GM18907 (cell line): ENCODE measurements around the gene SMAD7.

Experiments
- ATAC-seq: cut with Tn5 transposase; IDR thresholded peaks from one replicate; pipeline ENCODE4 v1.9.1; 2021; ENCODE audit warnings: mild to moderate bottlenecking, moderate library complexity; ENCODE audit not compliant: unreplicated experiment

Gene SMAD7

DNA sequence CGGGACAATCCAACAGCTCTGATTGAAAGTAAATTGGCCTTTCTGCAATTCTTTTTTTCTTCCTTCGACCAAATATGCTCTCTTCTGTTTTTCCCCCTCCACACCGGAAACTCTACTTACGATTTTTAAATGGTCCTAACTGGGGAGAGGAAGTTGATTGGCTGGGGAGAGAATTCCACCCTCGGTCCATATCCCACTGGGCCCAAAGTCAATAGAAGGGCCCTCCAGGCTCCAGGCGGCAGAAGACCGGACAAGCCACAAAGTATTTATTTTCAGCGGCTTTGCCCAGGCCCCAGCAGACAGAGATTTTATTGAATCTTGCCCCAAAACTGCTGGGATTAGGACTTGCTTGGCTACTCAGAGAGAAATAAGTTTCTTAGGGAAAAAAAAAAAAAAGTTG lies 37.1 kb upstream of the SMAD7 start:
- ATAC-seq: no peak

DNA sequence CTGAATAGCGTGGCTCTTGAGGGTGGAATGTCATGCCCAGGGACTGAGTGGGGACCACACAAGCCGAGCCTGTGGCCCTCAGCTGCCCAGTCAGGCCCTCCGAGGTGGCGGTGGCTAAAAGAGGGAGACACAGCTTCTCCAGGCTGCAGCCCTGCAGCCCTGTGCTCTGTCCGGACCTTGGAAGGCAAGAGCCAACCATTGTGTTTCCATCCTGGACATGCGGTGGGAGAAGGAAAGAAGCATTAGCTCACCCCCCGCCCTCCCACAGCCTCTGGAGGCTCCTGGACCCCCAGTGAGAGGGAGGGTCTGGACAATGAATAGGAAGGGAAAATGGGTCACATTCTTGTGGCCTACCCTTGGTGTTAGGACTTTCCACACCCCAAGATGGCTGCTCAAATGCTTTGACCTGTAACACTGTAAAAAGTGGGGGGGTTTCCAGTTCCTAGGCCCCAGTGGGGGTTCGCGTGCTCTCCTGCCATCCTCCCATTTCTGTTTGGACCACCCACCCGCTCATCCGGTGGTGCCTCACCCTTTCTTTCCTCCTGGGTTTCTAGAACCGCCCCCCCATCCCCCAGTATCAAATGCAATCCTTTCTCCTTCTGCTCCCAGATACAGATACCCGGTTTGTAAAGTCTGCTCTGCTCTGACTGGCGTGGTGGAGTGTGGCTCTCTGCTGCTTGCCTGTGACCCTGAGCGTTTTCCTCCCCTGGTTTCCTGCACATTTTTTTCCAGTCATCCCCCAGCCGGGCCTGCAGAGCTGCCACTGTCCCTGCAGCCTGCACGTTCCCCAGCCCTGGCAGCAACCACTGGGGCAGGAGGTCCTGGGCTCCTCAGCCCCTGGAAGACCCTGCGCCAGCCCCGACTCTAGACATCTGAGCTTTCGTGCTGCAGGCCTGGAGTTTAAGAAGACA lies 36.3 kb upstream of the SMAD7 start:
- ATAC-seq: no peak

DNA sequence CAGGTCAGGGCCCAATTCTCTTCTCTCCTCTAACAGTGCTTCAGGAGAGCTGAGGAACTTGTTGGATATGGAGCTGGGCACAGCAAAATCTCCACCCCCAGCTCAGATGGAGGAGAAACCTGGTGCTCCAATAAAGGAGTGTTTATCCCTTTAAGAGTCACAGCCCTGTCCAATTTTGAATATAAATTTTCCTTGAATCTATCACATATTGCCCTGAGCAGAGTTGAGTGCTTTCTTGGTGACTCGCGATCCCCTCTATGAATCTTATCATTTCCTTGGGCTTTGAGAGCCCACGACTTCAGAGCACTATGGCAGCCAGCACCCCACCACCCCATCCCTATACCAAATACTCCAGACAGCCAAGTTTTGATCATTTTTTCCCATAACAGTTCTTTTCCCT lies 34.4 kb upstream of the SMAD7 start:
- no peak for ATAC-seq

DNA sequence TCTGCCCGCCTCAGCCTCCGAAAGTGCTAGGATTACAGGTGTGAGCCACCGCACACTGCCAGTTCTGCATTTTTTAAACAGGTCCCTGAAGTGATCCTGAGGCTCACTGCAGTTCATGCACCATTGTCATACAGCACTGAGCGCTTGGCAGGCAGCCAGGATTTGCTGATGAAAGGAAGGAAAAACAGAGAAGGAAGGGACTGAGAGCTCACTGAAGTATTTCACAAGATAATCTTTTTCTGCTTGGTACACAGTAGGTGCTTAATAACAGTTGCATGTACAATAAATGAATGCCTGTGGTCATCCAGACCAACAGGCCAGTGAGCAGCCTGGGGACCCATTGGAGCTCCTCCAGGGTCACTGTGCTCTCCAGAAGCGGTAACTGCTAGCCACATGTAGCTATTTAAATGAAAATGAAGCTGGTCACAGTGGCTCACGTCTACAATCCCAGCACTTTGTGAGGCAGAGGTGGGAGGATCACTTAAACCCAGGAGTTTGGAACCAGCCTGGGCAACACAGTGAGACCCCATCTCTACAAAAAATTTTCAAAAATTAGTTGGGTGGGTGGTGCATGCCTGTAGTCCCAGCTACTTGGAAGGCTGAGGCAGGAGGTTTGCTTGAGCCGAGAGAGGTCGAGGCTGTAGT lies 33.1 kb upstream of the SMAD7 start:
- no peak for ATAC-seq

DNA sequence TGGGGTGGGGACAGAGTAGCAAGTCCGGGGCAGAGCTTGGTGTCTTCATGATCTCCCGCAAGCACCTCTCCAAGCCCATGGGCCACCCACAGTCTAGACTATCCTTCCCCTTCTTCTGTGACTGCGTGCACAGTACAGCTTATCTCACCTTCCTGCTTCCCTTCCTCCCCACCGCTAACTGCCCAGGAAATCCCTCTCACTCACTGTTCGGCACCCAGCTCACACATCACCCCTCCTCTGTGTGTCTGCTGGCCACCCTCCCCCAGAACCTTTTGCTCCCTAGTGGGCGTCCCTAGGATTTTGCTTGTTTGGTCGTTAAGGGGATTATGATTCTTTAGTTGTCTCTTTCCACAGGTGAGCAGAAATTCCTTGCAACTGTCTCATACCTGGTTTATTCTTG lies 31.5 kb upstream of the SMAD7 start:
- ATAC-seq: no peak

DNA sequence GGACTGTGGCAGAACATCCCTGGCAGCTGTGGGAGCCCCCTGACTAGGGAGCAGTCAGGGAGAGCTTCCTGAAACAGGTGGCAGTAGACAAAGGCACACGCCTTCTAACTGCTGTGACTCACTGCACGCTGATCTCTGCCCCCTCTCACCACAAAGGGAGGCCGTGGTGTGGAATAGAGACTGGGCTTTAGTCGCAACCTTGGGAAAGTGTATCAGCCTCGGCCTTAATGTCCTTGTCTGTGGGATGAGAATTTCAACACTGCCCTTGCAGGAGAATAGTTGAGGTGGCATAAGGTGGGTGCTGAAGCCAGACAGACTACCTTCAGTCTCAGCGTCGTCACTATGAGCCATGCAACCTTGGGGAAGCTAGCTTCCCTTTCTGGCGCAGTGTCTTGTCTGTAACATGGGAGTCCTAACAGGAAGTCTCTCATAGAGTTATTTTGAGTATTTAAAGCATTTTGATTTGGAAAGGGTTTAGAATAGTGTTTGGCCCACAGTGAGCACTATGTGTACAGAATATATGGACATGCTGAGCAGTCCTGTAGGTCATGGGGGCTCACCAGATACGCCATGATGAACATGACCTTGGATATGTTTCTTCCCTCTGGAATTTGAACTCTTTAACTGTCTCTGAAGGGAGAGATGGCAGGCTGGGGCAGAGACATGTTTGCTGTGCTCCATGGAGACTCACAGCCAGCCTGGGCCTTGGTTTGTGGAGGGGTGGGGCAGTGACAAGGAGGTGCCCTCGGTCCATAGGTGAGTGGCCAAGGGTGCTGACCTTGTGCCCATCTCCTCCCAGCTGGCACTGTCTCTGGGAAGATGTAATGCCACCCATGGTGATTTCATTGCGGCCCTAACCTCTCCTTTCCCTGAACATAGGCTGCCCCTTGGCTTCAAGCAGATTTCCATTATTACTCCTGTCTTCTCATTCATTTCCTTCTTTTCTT lies 29.5 kb upstream of the SMAD7 start:
- no peak for ATAC-seq

DNA sequence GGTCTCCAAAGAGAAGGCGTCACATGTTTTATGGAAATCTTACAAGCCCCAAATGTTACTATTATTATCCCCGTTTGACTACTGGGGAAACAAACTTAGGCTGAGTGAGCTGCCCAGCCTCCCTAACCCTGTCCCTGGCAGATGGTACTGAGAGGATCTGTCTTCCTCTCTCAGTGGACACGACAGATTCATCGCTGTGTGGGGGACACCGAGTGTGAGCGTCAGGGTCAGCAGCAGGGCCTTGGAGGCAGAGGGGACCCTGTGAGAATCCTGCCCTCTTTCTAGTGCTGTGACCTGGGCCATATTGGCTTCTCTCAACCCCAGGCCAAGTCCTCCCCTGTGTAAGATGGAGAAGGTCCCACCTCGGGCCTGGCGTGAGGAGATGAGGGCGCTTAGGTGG lies 27.1 kb upstream of the SMAD7 start:
- no peak for ATAC-seq

DNA sequence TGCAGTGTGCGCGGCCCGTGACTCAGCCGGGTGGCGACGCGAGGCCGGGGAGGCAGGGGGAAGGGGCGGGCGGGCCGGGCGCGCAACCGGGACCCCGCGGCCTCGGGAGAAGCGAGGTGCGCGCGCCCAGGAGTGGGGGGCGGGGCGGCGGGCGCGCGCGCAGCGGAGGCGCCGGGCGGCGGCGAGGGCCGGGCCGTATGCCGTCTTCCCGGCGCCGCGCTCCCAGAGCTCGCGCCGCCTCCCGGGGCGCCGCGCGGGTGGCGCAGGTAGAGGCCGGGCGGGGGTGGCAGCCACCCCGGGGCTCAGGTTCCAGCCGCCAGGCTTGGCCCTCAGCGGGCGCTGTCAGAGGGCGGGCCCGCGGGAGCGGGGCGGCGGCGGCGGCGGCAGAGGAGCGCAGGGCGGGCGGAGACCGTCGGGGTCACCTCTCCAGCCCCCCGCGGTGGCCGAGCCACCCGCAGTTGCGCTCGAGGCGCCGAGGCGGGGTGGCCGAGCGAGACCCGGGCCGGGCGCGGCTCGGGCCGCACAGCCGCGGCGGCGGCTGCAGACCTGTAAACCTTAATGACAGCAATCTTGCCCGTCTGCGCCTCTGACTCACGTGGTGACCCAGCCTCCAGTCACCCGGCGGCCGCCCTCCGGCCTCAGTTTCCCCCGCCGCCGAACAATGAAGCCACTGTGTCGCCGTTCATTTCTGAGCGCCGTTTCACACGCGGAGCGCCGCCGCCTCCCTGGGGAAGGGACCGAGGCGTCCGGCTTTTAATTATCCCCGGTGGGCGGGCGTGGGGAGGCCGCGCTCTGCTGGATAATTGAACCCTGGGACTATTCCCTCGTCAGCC lies 25.3 kb upstream of the SMAD7 start:
- ATAC-seq: peak; percentile 68

DNA sequence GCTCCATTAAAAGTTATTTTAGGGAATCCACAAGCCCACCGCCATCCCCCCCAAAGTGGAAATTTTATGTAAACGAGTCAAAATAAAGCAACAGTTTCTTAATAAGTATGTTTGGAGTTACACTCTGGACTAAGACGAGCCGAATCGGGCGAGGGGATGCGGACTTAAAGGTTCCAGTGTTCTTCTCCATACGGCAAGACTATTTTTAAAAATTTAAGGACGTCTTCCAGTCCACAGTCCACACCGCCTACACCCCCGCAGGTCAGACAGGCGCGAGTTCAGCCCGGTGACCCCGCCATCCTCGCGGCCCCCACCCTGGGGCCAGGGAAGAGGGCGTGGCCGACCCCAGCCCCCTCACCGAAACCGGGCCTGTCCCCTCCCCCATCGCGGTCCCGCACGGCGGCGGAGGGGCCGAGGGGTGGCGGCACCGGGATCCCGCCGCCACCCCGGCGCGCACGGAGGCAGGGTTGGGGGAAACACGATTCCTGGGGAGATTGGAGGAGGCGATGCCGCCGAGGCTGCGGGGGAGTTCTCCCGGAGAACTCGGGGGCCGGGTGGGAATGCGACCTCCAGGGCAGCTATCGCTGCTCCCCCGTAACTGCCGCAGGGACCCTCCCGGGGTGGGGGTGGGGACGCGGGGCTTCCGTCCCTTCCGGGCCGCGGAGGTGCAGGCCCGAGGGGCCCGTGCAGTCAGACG lies 24.5 kb upstream of the SMAD7 start:
- no peak for ATAC-seq

DNA sequence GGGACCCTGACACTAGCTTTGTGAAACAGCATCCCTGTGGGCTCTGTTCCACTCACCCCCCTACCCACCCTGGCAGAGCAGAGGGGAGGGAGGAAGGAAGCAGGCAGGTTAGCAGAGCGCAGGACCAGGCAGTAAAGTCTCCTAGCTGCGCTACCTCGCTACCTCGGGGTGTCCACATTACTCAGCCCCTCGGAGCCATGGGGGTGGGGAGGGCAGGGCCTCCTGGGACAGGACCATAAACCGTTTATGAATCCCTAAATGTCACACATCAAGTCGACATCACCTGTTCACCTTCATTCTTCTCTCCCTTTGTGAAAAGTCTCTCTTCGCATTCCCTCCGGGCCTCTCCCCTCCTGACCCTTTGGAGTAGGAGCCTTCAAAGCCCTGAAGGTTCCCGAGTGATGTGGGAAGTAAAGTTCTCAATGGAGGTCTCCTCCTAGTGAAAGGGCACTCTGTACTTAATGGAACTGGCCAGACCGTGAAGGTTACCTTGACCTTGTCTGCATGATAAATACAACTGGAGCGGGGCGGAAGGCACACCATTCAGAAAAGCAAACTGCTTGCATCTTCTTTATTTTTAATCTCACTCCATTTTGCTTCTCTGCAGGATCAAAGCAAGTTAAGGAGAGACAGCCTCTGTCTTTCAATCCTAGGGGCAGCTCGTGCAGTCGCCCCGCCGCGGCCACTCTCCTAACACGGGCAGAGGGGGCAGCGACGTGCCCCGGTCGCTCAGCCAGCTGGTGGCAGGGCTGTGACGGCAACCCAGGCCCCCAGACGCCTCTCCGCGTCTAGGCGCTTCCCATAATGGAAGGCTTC lies 23.7 kb upstream of the SMAD7 start:
- ATAC-seq: no peak

DNA sequence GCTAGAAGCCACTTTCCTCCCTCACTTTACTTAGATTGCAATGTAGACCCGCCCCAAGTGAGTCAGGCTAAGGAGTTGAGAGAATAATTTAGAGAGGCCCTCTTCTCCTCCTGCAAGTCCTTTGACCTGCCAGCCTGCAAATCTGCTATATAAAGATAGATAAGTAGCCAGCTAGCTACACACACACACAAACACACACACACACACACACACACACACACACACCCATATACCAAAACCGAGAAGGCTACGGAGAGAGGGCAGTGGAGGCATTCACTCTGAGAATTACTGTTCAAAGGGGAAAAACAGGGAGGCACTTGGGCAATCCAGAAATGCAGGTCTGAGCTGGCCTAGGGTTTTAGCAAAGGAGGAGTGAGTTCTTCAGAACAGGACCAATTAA lies 23.0 kb upstream of the SMAD7 start:
- no peak for ATAC-seq

DNA sequence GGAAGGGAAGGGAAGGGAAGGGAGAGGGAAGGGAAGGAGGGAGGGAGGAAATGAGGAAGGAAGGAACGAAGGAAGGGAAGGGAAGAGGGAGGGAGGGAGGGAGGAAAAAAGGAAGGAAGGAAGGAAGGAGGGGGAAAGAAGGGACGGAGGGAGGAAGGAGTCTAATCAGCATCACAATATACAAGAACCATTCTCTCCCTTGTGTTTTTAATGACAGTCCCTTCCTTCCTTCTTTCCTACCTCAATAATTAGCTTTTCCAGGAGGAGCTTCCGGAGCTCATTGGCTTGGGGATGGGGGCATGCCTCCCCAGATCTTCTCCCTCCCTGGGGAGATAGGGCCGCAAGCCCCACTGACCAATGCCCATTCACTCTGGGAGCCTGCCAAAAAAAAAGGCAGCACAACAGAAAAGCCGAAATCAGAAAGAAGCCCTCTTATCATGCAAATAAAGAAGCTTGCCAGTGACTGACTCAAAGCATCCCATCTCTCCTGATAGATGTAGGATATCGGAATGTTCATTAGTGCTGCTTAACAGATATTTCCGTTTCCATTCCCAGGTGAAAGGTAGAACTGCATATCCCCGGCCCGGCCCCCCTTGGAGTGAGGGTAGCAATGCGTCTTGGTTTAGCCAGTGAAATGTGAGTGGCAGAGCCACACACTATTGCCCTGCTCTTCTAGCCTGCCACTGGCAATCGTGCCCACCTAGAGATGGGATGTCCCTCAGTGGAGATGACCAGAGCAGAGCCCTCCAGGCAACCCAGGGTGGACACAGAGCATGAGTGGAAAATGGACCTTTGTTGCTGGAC lies 17.8 kb upstream of the SMAD7 start:
- no peak for ATAC-seq

DNA sequence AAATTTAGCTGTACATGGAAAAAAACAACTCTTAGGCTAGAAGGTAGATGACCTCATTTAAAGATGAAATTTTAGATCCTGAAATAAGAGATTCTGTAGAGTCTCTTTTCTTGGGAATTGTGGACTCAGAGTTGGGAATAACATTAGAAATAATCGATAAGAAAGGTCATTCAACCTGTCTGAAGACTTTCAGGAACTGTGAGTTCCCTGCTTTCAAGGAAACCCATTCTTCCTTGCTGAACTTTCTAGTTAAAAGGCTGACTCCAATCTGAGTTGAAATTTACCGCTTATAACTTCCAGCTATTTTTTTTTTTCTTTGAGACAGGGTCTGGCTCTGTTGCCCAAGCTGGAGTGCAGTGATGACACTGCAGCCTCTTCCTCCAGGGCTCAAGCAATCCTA lies 16.8 kb upstream of the SMAD7 start:
- no peak for ATAC-seq

DNA sequence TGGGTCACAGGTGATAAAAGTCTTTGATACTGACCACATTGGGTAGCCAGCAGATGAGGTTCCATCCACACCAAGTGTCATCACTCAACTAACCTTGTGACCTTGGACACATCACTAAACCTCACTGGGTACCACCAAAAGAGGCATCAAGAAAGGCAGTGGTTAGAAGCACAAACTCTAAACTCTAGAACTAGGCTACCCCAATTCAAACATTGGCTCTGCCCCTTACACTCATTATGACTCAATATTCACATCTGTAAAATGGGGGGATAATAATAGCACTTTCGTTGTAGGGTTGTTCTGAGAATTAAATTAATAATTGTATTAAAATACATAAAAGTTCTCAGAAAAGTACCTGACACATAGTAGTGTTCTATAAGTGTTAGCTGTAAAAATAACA lies 15.8 kb upstream of the SMAD7 start:
- ATAC-seq: no peak

DNA sequence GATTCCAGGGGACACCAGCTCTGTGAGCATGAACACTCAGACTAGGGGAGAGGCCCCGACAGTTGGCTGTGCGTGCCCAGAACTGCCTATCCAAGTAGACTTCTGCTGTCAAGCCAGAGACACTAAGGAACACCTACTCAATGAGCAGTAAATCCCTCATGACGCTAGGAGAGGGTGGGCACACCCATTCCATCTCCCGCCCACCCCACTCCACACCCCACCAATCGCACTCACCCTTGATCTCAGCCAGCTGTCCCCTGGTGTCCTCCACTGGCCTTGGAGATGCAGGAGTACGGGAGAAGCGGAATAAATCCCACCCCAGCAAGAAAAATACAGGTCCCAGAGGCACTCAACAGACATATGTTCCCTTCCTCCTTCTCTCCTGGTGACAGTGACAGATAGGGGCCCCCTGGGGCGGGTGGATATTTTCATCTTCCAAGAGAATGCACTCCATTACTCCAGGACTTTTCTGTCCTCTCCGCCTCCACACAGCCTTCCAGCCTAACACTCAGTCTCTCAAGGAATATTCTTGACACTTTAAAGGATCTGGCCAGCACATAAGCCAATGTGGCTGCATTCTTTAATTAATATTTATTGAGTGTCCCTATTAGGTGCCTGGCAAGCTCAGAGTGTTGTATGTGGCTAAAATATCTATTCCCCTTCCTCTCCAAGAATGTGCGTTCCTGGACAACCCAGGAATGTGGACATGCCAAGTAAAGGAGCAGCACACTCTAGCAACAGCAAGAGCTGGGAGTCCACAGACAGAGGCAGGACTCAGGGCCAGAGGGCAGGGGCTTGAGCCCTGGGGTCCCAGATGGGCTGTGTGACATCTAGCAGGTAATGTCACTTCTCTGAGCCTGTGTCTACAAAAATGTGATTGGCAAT lies 13.1 kb upstream of the SMAD7 start:
- no peak for ATAC-seq

DNA sequence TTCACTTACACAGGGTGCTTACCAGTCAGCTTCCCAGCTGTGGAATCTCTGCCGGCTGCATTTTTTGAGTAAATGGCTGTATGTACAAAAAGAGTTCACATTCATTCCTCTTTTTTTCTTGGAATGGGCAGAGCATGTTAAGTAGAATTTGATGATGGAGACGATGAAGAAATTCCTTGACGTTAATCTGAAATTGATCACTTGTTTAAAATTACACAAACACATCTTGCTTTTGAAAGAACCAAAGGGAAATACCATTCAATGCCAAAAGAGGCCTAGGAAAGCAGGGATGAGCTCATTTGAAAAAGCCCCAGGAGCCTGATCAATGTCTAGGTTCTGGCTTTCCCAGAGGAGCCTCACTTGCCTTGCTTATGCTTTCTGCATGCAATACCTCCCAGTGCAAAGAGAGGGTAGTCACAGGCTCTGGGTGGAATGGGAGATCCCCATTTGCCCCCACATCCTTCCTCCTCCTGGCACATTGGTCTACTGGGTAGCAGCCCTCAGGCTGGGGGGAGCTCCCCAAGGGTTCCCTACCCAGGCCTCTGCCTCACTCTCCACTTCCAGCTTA lies 12.3 kb upstream of the SMAD7 start:
- ATAC-seq: no peak
